Amniotic epithelial cell (primary cell): ENCODE data around the gene WFDC10B.
"Not testable (repeated sequence)": the region's sequence is repeated elsewhere in the genome, so short reads cannot be mapped to it uniquely, and the experiment has no call there.

ENCODE experiments used
- DNase-seq: peaks from one replicate; pipeline ENCODE4 v3.0.0-alpha.2; 2010; ENCODE audit warnings: low read depth

WFDC10B gene

DNA sequence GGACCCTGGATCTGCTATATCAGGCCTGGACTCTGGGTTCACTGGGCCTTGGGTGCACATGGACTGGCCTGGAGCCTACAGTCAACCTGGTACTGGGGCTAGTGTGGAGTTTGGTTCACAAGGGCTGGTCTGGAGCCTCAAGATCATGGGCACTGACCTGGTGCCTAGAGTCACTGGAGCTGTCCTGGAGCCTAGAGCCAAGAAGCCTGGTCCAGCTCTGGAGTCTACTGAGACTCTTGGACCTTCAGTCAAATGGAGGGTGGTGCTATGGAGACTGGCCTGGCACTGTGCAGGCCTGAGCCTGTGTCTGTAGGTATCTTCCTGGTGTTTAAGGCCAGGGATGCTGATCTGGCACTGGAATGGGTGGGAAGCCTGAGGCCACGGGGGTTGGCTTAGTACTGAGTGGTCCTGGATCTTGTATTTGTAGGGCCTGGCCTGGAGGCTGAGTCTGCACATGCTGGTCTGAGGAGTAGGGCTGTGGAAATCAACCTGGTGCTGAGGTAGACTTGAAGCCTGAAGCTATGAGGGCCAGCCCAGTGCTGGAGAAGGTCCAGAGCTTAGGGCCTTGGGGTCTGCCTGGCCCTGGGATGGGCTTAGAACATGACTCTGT lies 57.3 kb downstream of the WFDC10B start:
- DNase-seq = no peak

DNA sequence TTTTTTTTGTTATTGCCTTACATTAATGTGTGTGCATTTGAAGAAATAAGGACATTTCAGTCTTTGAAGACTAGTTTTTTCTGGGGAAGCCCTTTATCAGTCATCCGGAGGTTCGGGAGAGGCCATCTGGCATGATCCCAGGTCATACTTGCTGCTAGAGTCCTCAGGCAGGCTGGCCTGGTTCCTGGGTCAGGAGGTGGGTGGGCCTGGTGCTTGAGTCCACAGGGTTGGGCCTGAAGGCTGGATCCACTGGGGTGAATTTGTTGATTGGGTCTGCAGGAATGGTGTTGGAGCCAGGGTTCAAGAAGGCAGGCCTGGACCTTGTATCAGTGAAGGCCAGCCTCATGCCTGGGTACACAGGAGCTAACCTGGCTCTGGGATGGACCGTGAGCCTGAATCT lies 57.9 kb downstream of the WFDC10B start:
- DNase-seq = no peak

DNA sequence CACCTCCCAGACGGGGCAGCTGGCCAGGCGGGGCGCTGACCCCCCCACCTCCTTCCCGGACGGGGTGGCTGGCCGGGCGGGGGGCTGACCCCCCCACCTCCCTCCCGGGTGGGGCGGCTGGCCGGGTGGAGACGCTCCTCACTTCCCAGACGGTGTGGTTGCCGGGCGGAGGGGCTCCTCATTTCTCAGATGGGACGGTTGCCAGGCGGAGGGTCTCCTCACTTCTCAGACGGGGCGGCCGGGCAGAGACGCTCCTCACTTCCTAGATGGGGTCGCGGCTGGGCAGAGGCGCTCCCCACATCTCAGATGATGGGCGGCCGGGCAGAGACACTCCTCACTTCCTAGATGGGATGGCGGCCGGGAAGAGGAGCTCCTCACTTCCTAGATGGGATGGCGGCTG lies 59.0 kb downstream of the WFDC10B start:
- not testable (repeated sequence) for DNase-seq

DNA sequence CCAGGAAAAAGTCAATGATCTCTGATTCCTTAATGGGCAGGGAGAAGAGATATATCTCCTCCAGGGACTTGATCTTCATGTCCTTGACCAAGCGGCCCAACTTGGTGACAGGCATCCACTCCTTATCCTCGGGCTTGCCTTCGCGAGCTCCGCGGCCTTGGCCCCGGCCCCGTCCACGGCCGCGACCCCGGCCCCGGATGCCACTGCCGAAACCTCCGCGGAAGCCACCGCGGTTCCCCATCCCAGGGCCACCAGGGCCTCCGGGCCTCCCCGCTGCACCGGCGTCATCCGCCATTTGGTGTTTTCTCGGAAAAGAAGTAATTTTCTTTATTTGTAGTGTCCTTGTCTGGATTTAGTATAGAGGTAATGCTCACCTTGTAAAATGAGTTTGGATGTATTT lies 63.7 kb downstream of the WFDC10B start:
- not testable (repeated sequence) for DNase-seq

DNA sequence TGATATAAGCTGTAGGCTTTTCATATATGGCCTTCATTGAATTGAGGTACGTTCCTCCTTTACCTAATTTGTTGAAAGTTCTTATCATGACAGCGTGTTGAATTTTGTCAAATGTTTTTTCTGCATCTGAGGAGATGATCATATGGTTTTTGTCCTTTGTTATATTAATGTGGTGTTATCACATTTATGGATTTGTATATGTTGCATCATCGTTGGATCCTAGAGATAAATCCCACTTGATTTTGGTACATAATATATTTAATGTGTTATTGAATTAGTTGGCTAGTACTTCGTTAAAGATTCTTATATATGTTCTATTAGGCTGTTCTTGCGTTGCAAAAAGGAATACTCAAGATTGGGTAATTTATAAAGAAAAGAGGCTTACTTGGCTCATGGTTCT lies 65.1 kb downstream of the WFDC10B start:
- no peak for DNase-seq

DNA sequence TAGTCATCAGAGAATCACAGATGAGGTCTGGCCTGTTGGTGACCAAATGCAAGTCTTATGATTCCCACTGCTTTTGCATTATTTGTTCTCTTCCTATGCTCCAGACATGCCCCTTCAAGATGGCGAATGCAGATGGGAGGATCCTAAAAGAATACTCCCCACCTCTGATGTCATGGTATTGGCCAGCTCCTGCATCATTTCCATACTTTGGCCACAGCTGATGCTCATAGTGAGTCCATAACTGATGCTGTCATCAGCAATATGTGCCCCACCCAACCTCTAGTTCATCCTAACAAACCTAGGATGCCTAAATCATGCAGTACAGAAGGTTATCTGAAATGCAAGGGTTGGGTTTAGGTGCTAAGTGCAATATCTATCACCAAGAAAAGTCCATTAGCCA lies 68.3 kb downstream of the WFDC10B start:
- no peak for DNase-seq
